Activated CD8-positive, alpha-beta memory T cell treated with anti-CD3 and anti-CD28 coated beads, Interleukin-2, amount 50 U/mL, for 1 hour (primary cell): ENCODE results near the gene CPSF3.

Source experiments
- DNase-seq: peaks from one replicate; pipeline ENCODE4 v3.0.0-alpha.2; 2020; ENCODE audit errors: extremely low read depth

The CPSF3 gene

DNA sequence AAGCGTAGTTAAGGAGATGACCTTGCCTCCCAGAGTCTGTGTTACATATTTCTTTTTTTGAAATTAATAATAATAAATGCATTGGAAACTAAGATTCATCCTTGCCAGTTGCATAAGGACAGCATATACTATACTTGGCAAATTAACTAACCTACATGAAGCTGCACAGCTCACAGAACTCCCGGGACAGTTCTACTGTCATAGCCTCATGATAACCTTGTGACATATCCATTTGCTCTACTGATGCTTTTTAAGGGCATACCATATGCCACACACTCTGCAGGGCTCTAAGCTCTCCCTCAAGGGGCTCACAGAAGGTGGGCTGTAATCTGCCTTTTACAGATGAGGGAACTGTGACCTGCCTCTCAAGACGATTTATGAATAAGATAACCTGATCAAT is 3.9 kb upstream of the CPSF3 start:
- no peak for DNase-seq

DNA sequence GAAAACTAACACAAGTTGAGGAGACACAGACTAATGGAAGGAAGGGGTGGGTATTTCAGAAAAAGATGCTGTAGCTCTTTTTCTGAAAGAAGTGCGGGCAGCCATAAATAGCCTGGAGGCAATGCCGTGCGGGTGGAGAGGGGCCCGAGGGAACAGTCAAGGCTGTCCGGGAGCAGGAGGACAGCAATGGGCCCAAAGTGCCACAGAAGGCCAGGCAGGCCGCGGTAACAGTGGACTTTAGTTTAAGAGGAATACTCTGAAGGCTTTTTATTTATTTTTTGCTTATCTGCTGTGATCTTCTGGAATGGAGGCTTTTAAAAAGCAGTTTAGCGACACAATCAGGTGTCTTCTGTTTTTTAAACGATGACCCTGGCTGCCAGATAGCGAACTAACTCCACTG is 3.0 kb upstream of the CPSF3 start:
- no peak for DNase-seq

DNA sequence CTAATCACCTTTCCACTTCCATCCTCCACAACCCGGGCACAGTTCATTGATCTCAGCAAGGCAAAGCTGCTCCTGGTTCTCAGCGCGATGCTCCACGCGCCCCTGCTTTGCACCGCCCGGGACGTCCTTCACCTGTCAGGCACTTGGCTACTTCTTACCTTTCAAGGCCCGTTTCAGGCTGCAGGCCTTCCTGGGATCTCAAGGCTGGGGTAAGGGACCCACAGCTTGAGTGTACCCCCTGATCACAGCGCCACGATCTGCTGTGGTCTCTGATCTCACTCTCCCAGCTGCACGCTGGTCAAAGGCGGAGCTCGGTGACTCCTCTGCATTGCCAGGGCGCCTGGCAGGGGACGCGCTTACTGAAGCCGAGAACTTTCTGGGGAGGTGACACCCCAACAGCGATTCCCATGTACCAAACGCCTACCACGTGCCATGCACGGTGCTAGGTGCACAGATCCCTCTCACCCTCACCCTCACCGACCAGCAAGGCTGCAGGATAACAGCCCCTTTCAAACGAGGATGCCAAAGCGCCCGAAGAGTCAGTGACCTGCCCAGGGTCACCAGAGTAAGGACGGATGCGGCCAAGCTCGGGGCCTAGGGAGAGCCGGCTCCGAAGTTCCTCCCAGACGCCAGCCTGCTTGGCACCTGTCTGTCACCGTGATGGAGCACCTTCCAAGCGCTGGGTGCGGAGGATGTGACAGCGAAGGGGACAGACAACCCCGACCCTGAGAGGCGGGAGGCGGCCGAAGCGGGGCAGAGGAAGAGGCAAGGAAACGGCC is 944 bp upstream of the CPSF3 start:
- no peak for DNase-seq

DNA sequence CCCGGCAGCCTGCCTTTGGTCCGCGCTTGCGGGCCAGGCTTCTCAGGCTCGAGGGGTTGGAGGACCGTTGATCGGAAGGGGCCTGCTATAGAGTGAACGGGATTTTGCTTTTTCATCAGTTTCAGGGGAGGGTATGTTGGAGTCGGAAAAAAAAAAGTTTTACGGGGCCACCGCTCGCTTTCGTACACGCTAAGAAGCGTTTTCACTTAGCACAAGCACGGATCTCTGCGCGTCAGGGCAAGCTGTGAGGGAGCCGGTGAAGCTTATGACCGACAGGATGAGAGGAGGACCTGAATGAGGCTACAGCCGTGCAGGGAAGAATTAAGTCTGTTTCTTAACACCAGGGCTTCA is 443 bp downstream of the CPSF3 start:
- DNase-seq: no peak

DNA sequence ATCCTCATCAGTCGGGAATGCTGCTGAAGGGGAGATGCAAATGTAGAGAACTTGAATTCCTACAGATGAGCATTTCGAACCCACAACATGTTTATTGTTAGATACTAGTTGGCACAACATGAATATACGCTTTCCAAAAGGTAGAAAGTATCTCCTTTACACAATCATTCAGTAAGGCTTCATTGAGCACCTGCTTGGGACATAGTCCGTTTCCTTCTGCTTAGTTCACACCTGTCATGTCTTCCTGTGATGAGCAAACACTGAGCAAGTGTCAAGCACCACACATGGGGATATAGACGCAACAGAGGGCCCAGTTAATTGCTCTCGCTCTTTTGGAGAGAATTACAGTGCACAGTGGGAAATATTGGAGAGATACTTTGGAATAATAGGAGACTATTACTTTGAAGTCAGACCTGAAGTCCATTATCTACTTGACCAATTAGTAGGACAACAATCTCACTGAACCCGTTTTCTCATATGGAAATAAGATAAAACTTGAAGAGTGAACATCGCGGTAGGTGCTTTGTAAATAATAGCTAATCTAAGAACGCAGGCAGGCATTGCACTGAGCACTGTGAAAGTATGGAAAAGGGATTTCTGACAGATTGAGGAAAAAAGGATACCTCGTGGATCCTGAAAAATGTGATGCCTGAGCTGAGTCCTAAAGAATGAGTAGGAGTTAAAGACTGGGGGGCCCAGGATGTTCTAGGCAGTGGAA is 1.2 kb downstream of the CPSF3 start:
- no peak for DNase-seq

DNA sequence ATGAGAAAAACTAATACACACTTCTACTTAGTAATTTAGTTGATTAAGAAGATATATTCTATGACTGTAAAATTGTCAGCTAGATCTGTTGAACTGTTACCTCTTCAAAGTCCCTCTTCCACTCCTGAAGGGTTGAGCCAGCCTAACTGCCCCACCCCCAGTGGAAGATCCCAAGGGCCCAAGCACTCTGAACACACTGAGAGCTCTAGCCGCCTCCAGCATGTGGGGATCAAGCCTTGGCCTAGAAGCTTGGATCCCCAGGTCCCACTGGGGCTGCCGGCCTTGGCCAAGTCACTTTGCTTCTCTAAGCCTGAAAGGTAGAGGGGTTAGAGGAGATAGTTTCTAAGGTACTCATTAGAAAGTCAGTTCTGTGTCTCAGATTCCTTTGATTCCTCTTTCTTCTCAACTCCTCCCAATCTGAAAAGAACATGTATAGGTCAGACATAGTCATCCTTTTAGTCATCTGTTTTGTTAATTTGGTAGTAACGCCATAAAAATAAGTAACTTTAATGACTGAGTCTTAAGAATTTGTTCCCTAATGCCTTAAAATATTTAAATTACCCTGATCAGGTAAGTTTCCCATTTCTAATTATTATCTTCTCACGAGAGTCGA is 5.6 kb downstream of the CPSF3 start:
- DNase-seq: no peak

DNA sequence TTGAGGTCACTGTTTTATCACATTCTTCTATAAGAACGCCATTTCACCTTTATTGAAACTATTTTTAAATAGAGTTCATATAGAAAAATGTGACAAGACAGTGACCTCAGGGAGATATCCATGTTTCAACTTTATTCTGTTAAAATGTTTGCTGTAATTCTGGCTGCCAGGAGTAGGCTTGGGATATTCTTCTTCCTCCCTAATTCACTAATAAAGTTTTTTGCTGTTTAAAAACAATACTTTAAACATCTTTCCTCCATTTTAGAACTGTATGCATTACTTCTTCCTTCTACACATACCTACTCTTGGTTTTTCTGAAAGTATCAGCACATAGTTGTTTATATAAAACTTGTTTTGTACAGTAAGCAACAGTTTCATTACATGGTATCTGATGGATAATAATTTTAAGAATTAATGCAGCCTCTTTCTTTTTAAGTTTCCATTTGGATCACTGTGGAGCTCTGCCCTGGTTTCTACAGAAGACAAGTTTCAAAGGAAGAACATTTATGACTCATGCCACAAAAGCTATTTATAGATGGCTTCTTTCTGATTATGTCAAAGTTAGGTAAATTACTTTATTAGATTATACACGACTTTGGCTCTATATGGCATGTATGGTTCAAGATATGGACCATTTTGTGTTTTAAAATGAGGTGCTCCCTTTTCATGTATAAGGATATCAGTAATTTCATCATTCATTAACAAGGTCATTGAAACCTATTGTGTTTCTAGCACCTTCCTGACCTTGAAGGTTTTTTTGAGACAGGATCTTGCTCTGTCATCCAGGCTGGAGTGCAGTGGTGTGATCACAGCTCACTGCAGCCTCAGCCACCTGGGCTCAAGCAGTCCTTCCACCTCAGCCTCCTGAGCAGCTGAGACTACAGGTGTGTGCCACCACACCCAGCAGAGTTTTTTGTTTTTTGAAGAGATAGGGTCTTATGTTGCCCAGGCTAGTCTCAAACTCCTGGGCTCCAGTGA is 7.2 kb downstream of the CPSF3 start:
- no peak for DNase-seq

DNA sequence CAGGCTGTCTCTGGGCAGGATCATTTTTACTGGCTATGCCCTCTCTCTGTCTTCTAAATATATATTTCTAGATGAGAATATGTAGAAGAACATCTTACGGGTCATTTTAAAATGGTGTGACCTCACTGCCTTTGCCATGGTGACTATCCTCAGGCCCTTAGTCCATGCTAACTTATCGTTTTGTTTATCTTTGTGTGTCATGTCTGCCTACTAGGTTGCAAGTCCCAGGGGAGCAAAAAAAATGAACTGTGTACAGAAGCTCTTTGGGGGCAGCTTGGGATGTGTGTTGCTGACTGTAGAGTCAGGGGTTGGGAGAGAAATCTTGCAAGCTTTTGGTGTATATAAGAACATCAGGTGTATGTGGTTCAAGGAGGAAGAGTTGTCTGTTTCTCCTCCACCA is 11.0 kb downstream of the CPSF3 start:
- DNase-seq: no peak

DNA sequence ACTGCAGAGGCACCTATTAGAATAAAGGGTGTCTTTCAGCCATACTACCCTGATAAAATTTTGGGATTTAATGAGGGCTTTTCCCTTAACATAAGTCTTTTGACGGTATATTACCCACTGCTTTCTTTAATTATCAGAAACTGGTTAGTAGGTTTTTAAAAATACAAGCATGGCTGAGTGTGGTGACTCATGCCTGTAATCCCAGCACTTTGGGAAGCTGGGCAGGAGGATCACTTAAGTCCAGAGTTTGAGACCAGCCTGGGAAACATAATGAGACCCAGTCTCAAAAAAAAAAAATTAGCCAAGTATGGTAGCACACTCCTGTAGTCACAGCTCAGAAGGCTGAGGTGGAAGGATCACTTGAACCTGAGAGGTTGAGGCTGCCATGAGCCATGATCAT is 16.1 kb downstream of the CPSF3 start:
- DNase-seq: no peak

DNA sequence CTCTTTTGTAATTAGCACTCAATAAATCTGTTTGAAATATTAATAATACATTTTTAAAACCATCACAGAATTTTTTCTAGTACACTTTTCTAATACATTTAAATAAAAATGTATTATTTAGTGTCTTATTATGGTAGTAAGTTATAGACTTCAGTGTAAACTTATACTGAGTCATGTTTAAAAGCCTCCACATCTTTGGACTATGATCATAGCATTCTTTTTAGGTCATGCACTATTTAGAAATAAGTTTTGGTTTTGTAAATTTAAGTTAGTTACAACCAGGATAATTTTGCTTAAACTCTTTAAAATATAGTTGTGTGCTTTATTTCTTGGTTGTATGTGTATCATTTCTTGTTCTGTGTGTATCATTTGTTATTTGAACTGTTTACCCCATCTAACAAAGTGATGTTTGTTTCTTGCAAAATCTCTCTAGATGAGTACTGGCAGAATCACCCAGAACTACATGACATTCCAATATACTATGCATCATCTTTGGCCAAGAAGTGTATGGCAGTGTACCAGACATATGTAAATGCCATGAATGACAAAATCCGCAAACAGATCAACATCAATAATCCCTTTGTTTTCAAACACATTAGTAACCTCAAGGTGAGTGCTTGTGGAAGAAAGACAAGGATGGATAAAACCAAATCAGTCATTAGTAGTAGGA is 16.7 kb downstream of the CPSF3 start:
- no peak for DNase-seq

DNA sequence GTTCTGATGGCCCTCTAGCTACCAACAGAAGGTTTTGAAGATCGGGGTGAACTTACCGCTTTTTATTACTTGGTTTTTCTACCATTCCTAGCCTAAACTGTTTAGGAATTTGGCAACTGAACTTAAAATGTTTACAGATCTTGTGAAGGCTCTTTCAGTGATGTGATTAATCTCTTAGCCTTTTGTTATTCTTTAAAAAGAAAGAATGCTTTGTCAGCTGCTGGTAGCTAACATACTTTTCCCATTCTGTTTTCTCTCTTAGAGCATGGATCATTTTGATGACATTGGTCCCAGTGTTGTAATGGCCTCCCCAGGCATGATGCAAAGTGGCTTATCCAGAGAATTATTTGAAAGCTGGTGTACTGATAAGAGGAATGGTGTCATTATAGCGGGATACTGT is 18.1 kb downstream of the CPSF3 start:
- no peak for DNase-seq

DNA sequence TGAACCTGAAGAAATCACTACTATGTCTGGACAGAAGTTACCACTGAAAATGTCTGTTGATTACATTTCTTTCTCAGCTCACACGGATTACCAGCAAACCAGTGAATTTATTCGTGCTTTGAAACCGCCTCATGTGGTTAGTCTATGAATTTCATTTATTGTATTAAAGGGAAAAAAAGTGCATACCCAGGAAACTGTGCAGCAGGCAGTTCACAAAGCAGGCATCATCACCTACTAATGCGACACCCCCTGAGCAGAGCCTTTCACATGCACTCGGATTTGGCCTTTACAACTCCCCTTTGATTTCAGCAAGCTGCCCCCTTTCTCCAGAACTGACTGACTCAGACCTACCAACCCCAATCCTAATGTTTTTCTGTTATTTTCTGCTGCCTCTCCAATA is 20.1 kb downstream of the CPSF3 start:
- no peak for DNase-seq

DNA sequence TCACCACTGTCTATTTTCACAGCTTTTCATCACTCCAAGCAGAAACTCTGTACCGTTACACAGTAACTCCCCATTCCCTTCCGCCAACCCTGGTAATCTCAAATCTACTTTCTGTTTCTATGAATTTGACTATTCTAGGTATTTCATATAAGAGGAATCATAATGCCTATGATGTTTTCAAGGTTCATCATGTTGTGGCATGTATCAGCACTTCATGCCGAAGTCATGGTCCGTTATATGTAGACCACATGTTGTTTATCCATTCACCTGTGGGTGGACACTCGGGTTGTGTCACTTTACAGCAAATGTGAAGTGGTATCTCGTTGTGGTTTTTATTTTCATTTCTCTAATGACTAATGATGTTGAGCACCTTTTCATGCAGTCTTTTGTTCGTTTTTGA is 21.6 kb downstream of the CPSF3 start:
- no peak for DNase-seq

DNA sequence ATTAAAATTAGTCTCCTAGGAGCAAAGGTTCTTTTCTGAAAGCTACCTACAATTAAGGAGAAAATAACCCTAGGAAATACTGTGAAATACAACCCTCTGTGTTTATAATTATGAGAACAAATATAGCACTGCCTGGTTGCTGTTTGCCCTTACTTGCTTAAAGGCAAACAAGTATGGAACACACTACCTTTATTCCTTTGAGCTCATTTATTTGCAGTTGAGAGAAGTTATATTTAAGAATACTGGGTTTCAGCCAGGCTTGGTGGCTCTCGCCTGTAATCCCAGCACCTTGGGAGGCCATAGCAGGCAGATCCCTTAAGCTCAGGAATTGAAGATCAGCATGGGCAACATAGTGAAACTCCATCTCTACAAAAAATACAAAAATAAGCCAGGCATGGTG is 27.8 kb downstream of the CPSF3 start:
- DNase-seq: no peak

DNA sequence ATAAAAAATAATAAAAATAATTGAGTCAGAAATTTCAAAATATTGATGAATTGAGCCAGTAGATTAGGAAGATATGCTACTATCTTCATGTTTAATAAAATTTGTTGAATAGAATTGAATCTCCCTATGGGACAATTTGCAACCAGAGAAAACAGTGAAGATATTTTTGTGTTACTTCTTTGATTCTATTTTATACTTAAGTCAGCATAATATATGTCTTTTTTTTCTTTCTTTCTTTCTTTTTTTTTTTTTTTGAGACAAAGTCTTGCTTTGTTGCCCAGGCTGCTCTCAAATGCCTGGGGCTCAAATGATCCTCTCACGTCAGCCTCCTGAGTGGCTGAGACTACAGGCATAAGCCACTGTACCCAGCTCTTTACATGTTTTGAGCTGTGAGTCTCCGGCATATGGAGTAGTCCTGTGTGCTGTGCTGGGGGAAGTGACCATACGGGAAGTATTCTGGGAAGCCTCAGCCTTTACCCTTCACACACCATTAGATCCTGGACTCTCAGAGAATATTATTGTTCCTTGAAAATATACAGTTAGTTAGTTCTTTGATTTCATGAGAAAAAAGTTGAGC is 37.1 kb downstream of the CPSF3 start:
- no peak for DNase-seq

DNA sequence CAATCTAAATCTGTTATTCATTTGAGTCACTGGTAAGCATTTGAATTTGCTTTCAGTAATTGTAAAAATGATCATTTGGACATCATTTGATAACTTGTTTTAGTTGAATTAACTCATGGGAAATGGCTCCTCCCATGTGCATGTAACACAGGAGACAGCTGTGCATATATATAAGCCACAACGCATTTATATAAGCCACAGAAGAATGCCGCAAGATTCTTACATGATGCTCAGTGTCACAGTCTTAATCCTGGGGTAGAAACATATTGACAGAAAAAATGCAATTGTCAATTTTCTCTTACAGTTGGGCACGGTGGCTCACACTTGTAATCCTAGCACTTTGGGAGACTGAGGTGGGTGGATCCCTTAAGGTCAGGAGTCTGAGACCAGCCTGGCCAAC is 37.6 kb downstream of the CPSF3 start:
- no peak for DNase-seq

DNA sequence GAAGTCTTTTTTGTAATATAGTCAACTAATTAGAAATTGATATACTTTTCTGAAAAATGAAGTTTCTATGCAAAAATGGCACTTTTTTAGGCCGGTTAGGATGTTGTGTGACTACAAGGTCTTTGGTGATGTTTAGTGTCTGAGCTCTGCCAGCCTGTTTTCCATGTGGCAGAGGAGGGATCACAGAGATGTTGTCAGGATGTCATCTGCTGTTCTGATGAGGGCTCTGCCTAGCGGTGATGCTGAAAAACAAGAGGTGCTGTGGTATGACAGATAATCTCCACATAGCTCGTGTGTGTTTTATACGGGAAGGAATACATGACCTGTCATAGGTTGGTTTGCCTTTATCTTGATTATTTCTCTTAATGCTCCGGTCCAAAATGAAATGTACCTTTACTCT is 38.9 kb downstream of the CPSF3 start:
- no peak for DNase-seq

DNA sequence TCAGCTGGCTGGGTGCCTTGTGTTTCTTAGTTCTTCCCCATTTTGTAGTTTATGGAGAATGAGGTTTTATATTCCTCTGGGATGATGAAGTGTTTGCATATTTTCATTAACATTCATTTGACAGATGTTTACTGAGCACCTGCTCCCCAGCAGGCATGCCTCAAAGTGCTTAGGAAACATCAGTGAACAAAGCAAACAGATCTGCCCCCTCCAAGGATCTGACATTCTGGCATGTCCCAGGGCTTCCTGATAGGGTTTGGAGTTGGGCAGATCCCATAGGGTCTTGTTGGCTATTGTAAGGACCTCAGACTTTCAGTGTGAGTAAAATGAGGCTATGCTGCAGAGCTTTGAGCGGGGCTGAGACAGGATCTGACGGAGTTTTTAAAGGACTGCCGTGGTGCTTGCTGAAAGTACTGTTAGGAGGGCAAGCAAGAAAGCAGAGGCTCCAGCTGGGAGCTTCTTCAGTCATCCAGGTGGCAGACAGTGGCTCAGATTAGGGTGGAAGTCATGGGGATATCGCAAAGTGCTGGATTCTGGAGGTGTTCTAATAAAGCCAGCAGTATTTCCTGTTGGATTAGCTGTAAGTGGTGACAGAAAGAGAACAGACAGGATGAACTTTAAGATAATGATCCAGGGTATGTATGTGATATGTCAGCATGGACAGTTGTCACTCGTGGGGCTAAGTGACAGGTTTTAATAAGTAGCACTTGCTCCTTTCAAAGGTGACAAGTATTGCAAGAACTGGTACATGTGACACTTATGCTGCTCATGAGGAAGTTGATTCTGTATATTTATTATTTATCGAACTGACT is 39.6 kb downstream of the CPSF3 start:
- DNase-seq: no peak

DNA sequence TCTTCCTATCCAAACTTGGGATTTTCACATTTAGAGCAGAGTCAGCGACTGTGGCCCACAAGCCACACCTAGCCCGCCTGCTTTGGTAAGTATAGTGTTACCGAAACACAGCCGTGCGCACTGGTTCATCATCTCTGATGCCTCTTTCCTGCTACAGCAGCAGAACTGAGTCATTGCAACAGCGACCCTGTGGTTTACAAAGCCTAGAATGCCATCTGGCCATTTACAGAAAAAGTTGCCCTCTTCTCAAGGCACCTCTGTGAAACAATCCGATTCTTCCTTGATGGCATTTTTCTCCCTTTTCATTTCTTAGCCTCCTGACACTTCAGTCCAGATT is 40.2 kb downstream of the CPSF3 start:
- DNase-seq: no peak

DNA sequence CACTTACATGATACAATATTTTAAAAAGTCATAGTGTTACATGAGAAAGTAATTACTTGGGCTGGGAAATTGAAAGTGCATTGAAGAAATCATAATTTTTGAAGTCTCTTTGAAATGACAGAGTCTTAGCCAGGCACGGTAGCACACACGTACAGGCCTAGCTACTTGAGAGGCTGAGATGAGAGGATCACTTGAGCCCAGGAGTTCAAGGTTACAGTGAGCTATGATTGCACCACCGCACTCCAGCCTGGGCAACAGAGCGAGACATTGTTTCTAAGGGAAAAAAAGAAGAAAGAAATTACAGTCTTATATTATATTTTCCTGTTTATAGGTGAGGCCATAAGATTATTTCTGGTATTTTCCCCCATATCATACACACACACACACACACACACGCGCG is 41.7 kb downstream of the CPSF3 start:
- DNase-seq: no peak
